Keratinocyte (primary cell): Measurements from ENCODE around the gene SLC7A7.

Source experiments
- EZH2 ChIP-seq: IDR thresholded peaks from one replicate; pipeline ENCODE4 v1.6.1; 2012; ENCODE audit warnings: inconsistent platforms, mild to moderate bottlenecking, low read length, moderate library complexity
- TF ChIP-seq, protein P1 (sequence below), 3 experiments: IDR thresholded peaks in 1 of 3; conservative IDR thresholded peaks in 1 of 3; optimal IDR thresholded peaks in 1 of 3; 2 replicates in 2 of 3; 3 replicates in 1 of 3; pipeline versions ENCODE3 to v1.5.1; 2011; ENCODE audit warnings: low read length in 3 of 3, mild to moderate bottlenecking in 3 of 3, moderate library complexity in 2 of 3, control low read depth in 1 of 3, inconsistent platforms in 1 of 3; ENCODE audit not compliant: insufficient read depth in 2 of 3; ENCODE audit errors: extremely low read depth in 1 of 3

DNA sequence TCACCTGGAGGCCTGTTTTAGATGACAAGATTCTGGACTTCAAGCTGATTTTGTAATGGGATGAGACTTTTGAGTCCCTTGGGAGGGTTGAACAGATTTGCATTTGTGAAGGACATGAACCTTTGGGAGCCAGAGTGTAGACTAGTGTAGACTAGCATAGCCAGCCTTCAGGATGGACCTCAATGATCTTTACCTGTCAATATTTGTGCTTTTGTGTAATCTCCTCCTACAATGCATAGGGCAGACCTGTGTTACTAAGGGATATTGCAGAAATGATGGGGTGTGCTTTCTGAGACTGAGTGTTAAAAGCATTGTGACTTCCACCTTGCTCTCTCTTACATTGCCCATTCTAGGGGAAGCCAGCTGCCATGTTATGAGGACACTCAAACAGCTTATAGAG, 46.4 kb upstream of the SLC7A7 start:
- TF ChIP-seq, protein P1, sequence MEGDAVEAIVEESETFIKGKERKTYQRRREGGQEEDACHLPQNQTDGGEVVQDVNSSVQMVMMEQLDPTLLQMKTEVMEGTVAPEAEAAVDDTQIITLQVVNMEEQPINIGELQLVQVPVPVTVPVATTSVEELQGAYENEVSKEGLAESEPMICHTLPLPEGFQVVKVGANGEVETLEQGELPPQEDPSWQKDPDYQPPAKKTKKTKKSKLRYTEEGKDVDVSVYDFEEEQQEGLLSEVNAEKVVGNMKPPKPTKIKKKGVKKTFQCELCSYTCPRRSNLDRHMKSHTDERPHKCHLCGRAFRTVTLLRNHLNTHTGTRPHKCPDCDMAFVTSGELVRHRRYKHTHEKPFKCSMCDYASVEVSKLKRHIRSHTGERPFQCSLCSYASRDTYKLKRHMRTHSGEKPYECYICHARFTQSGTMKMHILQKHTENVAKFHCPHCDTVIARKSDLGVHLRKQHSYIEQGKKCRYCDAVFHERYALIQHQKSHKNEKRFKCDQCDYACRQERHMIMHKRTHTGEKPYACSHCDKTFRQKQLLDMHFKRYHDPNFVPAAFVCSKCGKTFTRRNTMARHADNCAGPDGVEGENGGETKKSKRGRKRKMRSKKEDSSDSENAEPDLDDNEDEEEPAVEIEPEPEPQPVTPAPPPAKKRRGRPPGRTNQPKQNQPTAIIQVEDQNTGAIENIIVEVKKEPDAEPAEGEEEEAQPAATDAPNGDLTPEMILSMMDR (optimal IDR thresholded peaks at IDR 0.05 in 1 of 3, IDR thresholded peaks at IDR 0.05 in 1 of 3, conservative IDR thresholded peaks at IDR 0.05 in 1 of 3; ENCODE audit: extremely low read depth in 1 of 3, insufficient read depth in 2 of 3, low read length in 3 of 3), result no peak
- TF ChIP-seq EZH2, result no peak
